ENCODE results near the gene KIAA0586. TPM values are rescaled to one million over a fixed set of nuclear protein-coding genes. Genes with fewer than 3 reads are reported as not detected.
"Not testable (repeated sequence)": the region's sequence is repeated elsewhere in the genome, so short reads cannot be mapped to it uniquely, and the experiment has no call there.

Gene KIAA0586
- total and polyA plus RNA-seq, 7 donors: 2.5 to 14.2 (median 6.2) TPM

DNA sequence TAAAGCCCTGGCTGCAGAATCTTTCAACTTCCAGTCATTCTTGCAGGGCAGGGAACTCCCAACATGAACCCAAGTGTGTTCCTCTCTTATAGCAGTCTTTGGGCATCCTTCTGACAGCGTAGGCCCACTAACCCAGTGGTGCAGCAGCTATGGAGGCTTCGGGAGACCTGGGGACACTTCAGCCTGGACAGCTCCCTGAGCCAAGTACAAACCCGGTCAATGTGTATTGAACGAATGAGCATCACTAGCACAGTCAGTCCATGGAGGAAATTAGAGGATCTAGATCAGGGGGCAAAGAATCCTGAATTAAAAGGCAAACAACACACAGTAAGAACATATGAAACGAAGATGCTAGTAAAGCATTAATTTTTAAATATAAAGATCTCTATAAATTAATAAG, 41.8 kb downstream of the KIAA0586 start:
- Histone ChIP-seq H3K27ac (no peak overlapping the region), H3K4me1 (no peaks in the 10 kb centered on the region), H3K27me3 (ENCODE audit: insufficient read depth in 3 of 3, low read length in 2 of 3) (no peaks in the 10 kb centered on the region), H3K4me3 (no peak overlapping the region), H3K36me3 (ENCODE audit: insufficient read depth in 1 of 2, low read depth in 1 of 2) (peaks cover 2 to 76% of the 10 kb centered on the region in 2 donors), H3K9me3 (no peaks in the 10 kb centered on the region)
- TF ChIP-seq, protein P1, sequence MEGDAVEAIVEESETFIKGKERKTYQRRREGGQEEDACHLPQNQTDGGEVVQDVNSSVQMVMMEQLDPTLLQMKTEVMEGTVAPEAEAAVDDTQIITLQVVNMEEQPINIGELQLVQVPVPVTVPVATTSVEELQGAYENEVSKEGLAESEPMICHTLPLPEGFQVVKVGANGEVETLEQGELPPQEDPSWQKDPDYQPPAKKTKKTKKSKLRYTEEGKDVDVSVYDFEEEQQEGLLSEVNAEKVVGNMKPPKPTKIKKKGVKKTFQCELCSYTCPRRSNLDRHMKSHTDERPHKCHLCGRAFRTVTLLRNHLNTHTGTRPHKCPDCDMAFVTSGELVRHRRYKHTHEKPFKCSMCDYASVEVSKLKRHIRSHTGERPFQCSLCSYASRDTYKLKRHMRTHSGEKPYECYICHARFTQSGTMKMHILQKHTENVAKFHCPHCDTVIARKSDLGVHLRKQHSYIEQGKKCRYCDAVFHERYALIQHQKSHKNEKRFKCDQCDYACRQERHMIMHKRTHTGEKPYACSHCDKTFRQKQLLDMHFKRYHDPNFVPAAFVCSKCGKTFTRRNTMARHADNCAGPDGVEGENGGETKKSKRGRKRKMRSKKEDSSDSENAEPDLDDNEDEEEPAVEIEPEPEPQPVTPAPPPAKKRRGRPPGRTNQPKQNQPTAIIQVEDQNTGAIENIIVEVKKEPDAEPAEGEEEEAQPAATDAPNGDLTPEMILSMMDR (IDR thresholded peaks at IDR 0.05): no peak
- ATAC-seq (no peak), DNase-seq (no peak)
- WGBS, 3 donors: 92 to 94% (median 93%) methylated on average over 5 of the region's 5 CpGs
- intact Hi-C loops (cut with DNase I): no loop called here

DNA sequence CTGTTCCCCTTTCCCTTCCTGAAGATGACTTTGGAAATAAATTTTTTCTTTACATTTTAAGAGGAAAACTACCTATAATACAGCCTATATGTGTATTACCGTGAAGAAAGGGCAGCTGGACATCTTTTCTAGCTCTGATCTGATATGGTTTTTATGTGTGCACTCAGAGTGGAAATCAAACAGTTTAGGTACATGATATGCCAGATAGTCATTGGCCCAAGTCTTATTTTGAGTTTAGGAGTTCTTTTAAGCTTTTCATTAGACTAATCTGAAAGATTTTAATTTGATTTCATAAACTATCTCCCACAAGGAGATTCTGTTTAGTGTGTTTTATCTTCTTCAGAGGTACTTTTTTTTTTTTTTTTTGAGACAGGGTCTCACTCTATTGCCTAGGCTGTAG, 48.8 kb downstream of the KIAA0586 start:
- Histone ChIP-seq H3K36me3 (ENCODE audit: insufficient read depth in 1 of 2, low read depth in 1 of 2) (peaks cover 0 to 86% of the 10 kb centered on the region in 2 donors), H3K27me3 (ENCODE audit: insufficient read depth in 3 of 3, low read length in 2 of 3) (no peaks in the 10 kb centered on the region), H3K27ac (no peak overlapping the region), H3K4me1 (no peaks in the 10 kb centered on the region), H3K9me3 (no peaks in the 10 kb centered on the region), H3K4me3 (no peak overlapping the region)
- intact Hi-C loops (cut with DNase I): no loop called here
- TF ChIP-seq, protein P1 (IDR thresholded peaks at IDR 0.05): no peak
- 94 to 100% (median 96%) methylated on average over 1 of the region's 1 CpG for WGBS, 3 donors
- DNase-seq: no peak
- no peak for ATAC-seq

DNA sequence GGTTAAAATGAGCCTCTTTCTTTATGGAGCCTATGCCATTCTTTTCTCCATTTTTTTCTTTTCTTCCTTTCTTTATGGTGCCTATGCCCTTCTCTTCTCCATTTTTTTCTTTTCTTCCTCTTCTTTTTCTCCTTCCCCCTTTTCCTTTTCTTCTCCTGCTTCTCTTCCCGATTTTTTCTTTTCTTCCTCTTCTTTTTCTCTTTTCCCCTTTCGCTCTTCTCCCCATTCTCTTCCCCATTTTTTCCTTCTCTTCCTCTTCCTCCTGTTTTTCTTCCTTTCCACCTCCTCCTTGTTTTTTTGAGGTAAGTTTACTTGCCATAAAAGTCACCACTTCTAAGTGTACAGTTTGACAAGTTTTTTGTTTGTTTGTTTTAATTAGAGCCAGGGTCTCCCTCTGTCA, 50.1 kb downstream of the KIAA0586 start:
- TF ChIP-seq, protein P1 (IDR thresholded peaks at IDR 0.05): no peak
- Histone ChIP-seq H3K4me3 (no peak overlapping the region), H3K27ac (no peak overlapping the region), H3K27me3 (ENCODE audit: insufficient read depth in 3 of 3, low read length in 2 of 3) (no peaks in the 10 kb centered on the region), H3K36me3 (ENCODE audit: insufficient read depth in 1 of 2, low read depth in 1 of 2) (peaks cover 0 to 82% of the 10 kb centered on the region in 2 donors), H3K4me1 (no peaks in the 10 kb centered on the region), H3K9me3 (no peaks in the 10 kb centered on the region)
- no peak for ATAC-seq
- DNase-seq: no peak
- intact Hi-C loops (cut with DNase I): no loop called here
- 94 to 95% (median 95%) methylated on average over 2 of the region's 2 CpGs for WGBS, 3 donors

DNA sequence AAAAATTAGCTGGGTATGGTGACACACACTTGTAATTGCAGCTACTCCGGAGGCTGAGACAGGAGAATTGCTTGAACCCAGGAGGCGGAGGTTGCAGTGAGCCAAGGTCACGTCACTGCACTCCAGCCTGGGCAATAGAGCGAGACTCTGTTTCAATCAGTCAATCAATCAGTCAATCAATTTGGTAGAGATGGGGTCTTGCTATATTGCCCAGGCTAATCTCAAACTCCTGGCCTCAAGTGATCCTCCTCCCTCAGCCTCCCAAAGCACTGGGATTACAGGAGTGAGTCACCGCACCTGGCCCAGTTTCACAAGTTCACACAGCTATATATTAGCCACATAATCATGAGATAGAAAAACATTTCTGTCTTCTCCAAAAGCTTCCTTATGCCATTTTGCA, 50.8 kb downstream of the KIAA0586 start:
- intact Hi-C loops (cut with DNase I): not testable (repeated sequence)

DNA sequence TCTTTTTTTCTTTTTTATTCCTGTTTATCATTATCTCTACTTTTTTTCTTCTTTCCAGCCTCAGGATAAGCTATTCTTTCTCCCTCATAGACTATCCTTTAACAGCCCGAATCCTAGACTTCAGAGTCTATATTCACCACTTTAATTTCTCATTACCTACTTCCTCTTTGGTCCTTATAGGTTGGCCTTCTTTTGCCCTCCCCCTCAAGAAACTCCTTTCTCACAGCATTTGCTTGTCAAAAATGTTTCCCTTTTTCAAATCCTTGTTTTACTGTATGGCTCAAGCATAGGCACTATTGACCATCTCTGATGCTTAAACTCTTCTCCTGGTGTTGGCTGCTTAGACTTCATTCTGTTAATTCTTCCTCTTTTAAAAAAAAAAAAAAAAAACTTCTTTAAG, 52.5 kb downstream of the KIAA0586 start:
- TF ChIP-seq, protein P1 (IDR thresholded peaks at IDR 0.05): no peak
- Histone ChIP-seq H3K9me3 (no peaks in the 10 kb centered on the region), H3K4me3 (no peak overlapping the region), H3K27ac (no peak overlapping the region), H3K4me1 (no peaks in the 10 kb centered on the region), H3K36me3 (ENCODE audit: insufficient read depth in 1 of 2, low read depth in 1 of 2) (peaks cover 0 to 87% of the 10 kb centered on the region in 2 donors), H3K27me3 (ENCODE audit: insufficient read depth in 3 of 3, low read length in 2 of 3) (no peaks in the 10 kb centered on the region)
- no peak for ATAC-seq
- no peak for DNase-seq
- WGBS, 3 donors: 92 to 93% (median 93%) methylated on average over 1 of the region's 1 CpG
- intact Hi-C loops (cut with DNase I): no loop called here

More for the DNA sequence above, 50.8 kb downstream of the KIAA0586 start:
- not testable (repeated sequence) for H3K9me3 ChIP-seq; H3K27me3 ChIP-seq (ENCODE audit: insufficient read depth in 3 of 3, low read length in 2 of 3); ATAC-seq; DNase-seq; H3K27ac ChIP-seq; H3K4me1 ChIP-seq; H3K4me3 ChIP-seq
- peaks cover 0 to 85% of the 10 kb centered on the region in 2 donors for H3K36me3 ChIP-seq (ENCODE audit: insufficient read depth in 1 of 2, low read depth in 1 of 2)
- 96 to 99% (median 98%) methylated on average over 5 of the region's 5 CpGs for WGBS, 3 donors

Measured in psoas muscle (tissue), 8 donors.